A673 (cell line): ENCODE data around the gene CAB39. TPM values are rescaled to one million over a fixed set of nuclear protein-coding genes. Genes with fewer than 3 reads are reported as not detected.

Experiments
- BruUV-seq: library from RNA; stranded (reverse); fragments of 400-500 nt; replicated peaks from 2 replicates; lab custom pipeline; 2021; lab: Mats Ljungman, UMichigan
- CTCF ChIA-PET: fragments of 300-600 bp; sonication (Branson Sonifier 250); formaldehyde crosslinking; loops from one replicate; lab custom pipeline; 2022; ENCODE audit warnings: antibody characterized with exemption; lab: Charles Lee
- POLR2A ChIA-PET: fragments of 300-600 bp; sonication (Branson Sonifier 250); formaldehyde crosslinking; loops from one replicate; lab custom pipeline; 2022; ENCODE audit warnings: antibody characterized with exemption; ENCODE audit not compliant: low non-redundant PET; lab: Charles Lee
- DNase-seq: peaks from one replicate; pipeline ENCODE4 v3.0.0-alpha.2; 2015; ENCODE audit warnings: low spot score
- H3K27ac ChIP-seq: fragments of 200-600 bp; sonication (generic); 2 replicates; pipeline ENCODE4 v1.5.1; 2016; ENCODE audit warnings: mixed run types, low read depth, mild to moderate bottlenecking, mixed read lengths, antibody characterized with exemption, low read length; ENCODE audit not compliant: poor library complexity, severe bottlenecking
- H3K27me3 ChIP-seq: fragments of 200-600 bp; sonication (generic); replicated peaks from 2 replicates; pipeline ENCODE4 v1.6.1; 2017; ENCODE audit warnings: mixed run types, low read depth, mild to moderate bottlenecking, mixed read lengths, antibody characterized with exemption, low read length; ENCODE audit not compliant: insufficient read depth, poor library complexity
- H3K36me3 ChIP-seq: fragments of 200-600 bp; sonication (generic); 2 replicates; pipeline ENCODE4 v1.6.1; 2016; ENCODE audit warnings: mixed run types, mild to moderate bottlenecking, mixed read lengths, antibody characterized with exemption, low read length; ENCODE audit not compliant: insufficient read depth, poor library complexity, severe bottlenecking
- H3K4me1 ChIP-seq: fragments of 200-600 bp; sonication (generic); 2 replicates; pipeline ENCODE4 v1.6.1; 2017; ENCODE audit warnings: mixed run types, mild to moderate bottlenecking, mixed read lengths, antibody characterized with exemption, low read length; ENCODE audit not compliant: insufficient read depth, poor library complexity, severe bottlenecking
- H3K4me3 ChIP-seq: fragments of 200-600 bp; sonication (generic); 2 replicates; pipeline ENCODE4 v1.5.1; 2016; ENCODE audit warnings: low read depth, mixed run types, mild to moderate bottlenecking, mixed read lengths, low read length; ENCODE audit not compliant: poor library complexity, severe bottlenecking
- H3K9me3 ChIP-seq: fragments of 200-600 bp; sonication (generic); 2 replicates; pipeline ENCODE4 v1.6.1; 2016; ENCODE audit warnings: mixed run types, low read depth, mild to moderate bottlenecking, mixed read lengths, antibody characterized with exemption, low read length; ENCODE audit not compliant: poor library complexity, severe bottlenecking
- EZH2 ChIP-seq: fragments of 200-600 bp; sonication (generic); IDR thresholded peaks from 2 replicates; pipeline ENCODE4 v1.6.1; 2017; ENCODE audit warnings: borderline replicate concordance, low read depth, mild to moderate bottlenecking, mixed read lengths, antibody characterized with exemption, low read length; ENCODE audit not compliant: poor library complexity, severe bottlenecking
- intact Hi-C: fragments of 100-400 bp; cut with micrococcal nuclease; formaldehyde crosslinking; loops from one replicate; pipeline ENCODE4 v1.10.0; 2022; ENCODE audit not compliant: unreplicated experiment
- total RNA-seq: library from RNA; stranded (reverse); gene quantifications from 2 replicates; pipeline ENCODE4 v1.2.3, GENCODE V29; 2021
- TF ChIP-seq, protein P1 (sequence below): fragments of 300-800, 200-600 bp; sonication (generic); conservative IDR thresholded peaks from 2 replicates; pipeline ENCODE4 v1.5.1; 2017; ENCODE audit warnings: low read depth, mild to moderate bottlenecking, antibody characterized with exemption, low read length, moderate library complexity, mixed read lengths

Gene CAB39
- total RNA-seq, 1 experiment from 2014 or later = 58.2 TPM

DNA sequence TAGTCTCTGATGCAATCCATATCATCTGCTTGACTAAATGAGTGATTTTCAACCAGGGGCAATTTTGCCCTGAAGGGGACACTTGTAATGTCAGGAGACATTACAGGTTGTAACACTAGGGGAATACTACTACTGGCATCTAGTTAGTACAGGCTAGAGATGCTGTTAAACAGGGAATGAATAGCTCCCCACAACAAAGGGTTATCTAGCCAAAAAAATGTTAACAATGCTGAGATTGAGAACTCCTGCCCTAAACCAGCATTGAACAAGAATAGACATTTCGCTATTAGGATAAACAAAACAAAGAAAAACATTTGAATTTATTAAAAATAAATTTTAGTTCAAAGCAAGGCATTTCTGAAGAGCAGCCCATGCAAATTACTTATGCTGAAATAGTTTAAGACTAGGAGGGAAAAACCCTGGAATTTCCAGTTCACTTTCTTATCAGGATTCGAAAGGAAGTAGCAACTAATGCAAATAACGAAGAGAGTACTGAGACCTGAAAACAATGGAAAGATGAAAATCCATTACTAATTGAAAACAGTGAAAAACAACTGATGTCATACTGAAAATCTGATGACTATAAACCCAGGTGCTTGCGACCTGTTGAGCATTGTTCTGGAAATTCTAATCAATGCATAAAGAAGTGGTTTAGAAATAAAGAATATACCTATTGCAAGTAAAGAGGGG is 53.1 kb downstream of the CAB39 start:
- H3K36me3 ChIP-seq = no peaks in the 10 kb centered on the region
- POLR2A ChIA-PET = no interaction called here
- H3K27me3 ChIP-seq = no peaks in the 10 kb centered on the region
- no TSS peak for BruUV-seq
- no peak for TF ChIP-seq EZH2
- TF ChIP-seq, protein P1, sequence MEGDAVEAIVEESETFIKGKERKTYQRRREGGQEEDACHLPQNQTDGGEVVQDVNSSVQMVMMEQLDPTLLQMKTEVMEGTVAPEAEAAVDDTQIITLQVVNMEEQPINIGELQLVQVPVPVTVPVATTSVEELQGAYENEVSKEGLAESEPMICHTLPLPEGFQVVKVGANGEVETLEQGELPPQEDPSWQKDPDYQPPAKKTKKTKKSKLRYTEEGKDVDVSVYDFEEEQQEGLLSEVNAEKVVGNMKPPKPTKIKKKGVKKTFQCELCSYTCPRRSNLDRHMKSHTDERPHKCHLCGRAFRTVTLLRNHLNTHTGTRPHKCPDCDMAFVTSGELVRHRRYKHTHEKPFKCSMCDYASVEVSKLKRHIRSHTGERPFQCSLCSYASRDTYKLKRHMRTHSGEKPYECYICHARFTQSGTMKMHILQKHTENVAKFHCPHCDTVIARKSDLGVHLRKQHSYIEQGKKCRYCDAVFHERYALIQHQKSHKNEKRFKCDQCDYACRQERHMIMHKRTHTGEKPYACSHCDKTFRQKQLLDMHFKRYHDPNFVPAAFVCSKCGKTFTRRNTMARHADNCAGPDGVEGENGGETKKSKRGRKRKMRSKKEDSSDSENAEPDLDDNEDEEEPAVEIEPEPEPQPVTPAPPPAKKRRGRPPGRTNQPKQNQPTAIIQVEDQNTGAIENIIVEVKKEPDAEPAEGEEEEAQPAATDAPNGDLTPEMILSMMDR = no peak
- CTCF ChIA-PET = no interaction called here
- no peaks in the 10 kb centered on the region for H3K4me1 ChIP-seq
- no peak overlapping the region for H3K4me3 ChIP-seq
- no peaks in the 10 kb centered on the region for H3K9me3 ChIP-seq
- intact Hi-C loops = no loop called here
- DNase-seq = no peak
- no peak overlapping the region for H3K27ac ChIP-seq

- Histone ChIP-seq H3K4me3 (no peak overlapping the region), H3K4me1 (no peaks in the 10 kb centered on the region), H3K27me3 (no peaks in the 10 kb centered on the region), H3K9me3 (no peaks in the 10 kb centered on the region), H3K27ac (no peak overlapping the region), H3K36me3 (no peaks in the 10 kb centered on the region)
- BruUV-seq = no TSS peak
- TF ChIP-seq EZH2 = no peak
- TF ChIP-seq, protein P1 = no peak
- DNase-seq = no peak
- intact Hi-C loops = no loop called here
- ChIA-PET CTCF (no interaction called here), POLR2A (no interaction called here)
Measured at GRCh38 chr2:230767862-230768388, 55.3 kb downstream of the CAB39 start.

- BruUV-seq = no TSS peak
- intact Hi-C loops = no loop called here
- TF ChIP-seq, protein P1 = no peak
- TF ChIP-seq EZH2 = no peak
- no peaks in the 10 kb centered on the region for H3K27me3 ChIP-seq
- no peaks in the 10 kb centered on the region for H3K9me3 ChIP-seq
- POLR2A ChIA-PET = no interaction called here
- H3K27ac ChIP-seq = no peak overlapping the region
- DNase-seq = no peak
- CTCF ChIA-PET = no interaction called here
- no peaks in the 10 kb centered on the region for H3K4me1 ChIP-seq
- no peak overlapping the region for H3K4me3 ChIP-seq
- H3K36me3 ChIP-seq = no peaks in the 10 kb centered on the region
Measured at GRCh38 chr2:230770804-230771203, 58.2 kb downstream of the CAB39 start.
